HepG2 (cell line): ENCODE measurements around the gene PWP1. TPM values are rescaled to one million over a fixed set of nuclear protein-coding genes. Genes with fewer than 3 reads are reported as not detected.

ENCODE experiments used
- CEBPZ ChIP-seq: IDR thresholded peaks from 2 replicates; pipeline ENCODE4 v1.6.1; 2012; ENCODE audit warnings: low read length, improper control_type of control experiment
- E2F2 ChIP-seq: sonication (generic); formaldehyde crosslinking; IDR thresholded peaks from 2 replicates; pipeline ENCODE4 v1.4.0; 2020; ENCODE audit warnings: missing genetic modification reagents, borderline replicate concordance
- FOXO1 ChIP-seq: sonication (generic); formaldehyde crosslinking; IDR thresholded peaks from 2 replicates; pipeline ENCODE4 v1.4.0; 2020; ENCODE audit warnings: missing genetic modification reagents
- HDAC6 ChIP-seq: fragments of 200-600 bp; sonication (generic); IDR thresholded peaks from 2 replicates; pipeline ENCODE4 v1.7.0; 2017; ENCODE audit warnings: mild to moderate bottlenecking, antibody characterized with exemption, low read length, low read depth
- MAFF ChIP-seq: IDR thresholded peaks from 2 replicates; pipeline ENCODE4 v1.6.1; 2011; ENCODE audit warnings: low read depth, low read length, improper control_type of control experiment
- MTA3 ChIP-seq: sonication (generic); formaldehyde crosslinking; IDR thresholded peaks from 2 replicates; pipeline ENCODE4 v1.4.0; 2020; ENCODE audit warnings: missing genetic modification reagents
- NCOA5 ChIP-seq: sonication (generic); formaldehyde crosslinking; IDR thresholded peaks from 2 replicates; pipeline ENCODE4 v1.4.0; 2020; ENCODE audit warnings: missing genetic modification reagents
- PAF1 ChIP-seq: IDR thresholded peaks from 2 replicates; pipeline ENCODE4 v1.6.1; 2016; ENCODE audit warnings: missing genetic modification reagents, missing compliant biosample characterization
- PHB2 ChIP-seq: fragments of 450-650 bp; IDR thresholded peaks from 2 replicates; pipeline ENCODE4 v1.6.1; 2018; ENCODE audit not compliant: partially characterized antibody
- PHF21A ChIP-seq: sonication (generic); formaldehyde crosslinking; IDR thresholded peaks from 2 replicates; pipeline ENCODE4 v1.5.0; 2020; ENCODE audit warnings: mild to moderate bottlenecking, missing genetic modification reagents
- RFX1 ChIP-seq: fragments of 450-650 bp; IDR thresholded peaks from 2 replicates; pipeline ENCODE4 v1.6.1; 2017
- RFX5 ChIP-seq: IDR thresholded peaks from 2 replicates; pipeline ENCODE4 v1.6.1; 2011; ENCODE audit warnings: low read depth, low read length, improper control_type of control experiment
- ZIK1 ChIP-seq: sonication (generic); formaldehyde crosslinking; IDR thresholded peaks from 2 replicates; pipeline ENCODE4 v1.5.0; 2020; ENCODE audit warnings: mild to moderate bottlenecking, low read depth, missing genetic modification reagents, borderline replicate concordance
- ZNF136 ChIP-seq: sonication (generic); formaldehyde crosslinking; IDR thresholded peaks from 2 replicates; pipeline ENCODE4 v1.8.1; 2022; ENCODE audit warnings: low read depth, mild to moderate bottlenecking, moderate library complexity, missing genetic modification reagents
- ZNF18 ChIP-seq: sonication (generic); formaldehyde crosslinking; IDR thresholded peaks from 2 replicates; pipeline ENCODE4 v1.8.0; 2022; ENCODE audit warnings: mild to moderate bottlenecking, missing genetic modification reagents; ENCODE audit not compliant: insufficient replicate concordance
- ZNF446 ChIP-seq: sonication (generic); formaldehyde crosslinking; IDR thresholded peaks from 2 replicates; pipeline ENCODE4 v1.5.0; 2020; ENCODE audit warnings: mild to moderate bottlenecking, missing genetic modification reagents
- ZNF552 ChIP-seq: sonication (generic); formaldehyde crosslinking; IDR thresholded peaks from 2 replicates; pipeline ENCODE4 v1.9.0; 2022; ENCODE audit warnings: missing genetic modification reagents, mild to moderate bottlenecking, borderline replicate concordance
- ZNF576 ChIP-seq: sonication (generic); formaldehyde crosslinking; IDR thresholded peaks from 2 replicates; pipeline ENCODE4 v1.4.0; 2020; ENCODE audit warnings: mild to moderate bottlenecking, missing genetic modification reagents
- ZNF629 ChIP-seq: sonication (generic); formaldehyde crosslinking; conservative IDR thresholded peaks from 2 replicates; pipeline ENCODE4 v1.5.0; 2020; ENCODE audit warnings: missing genetic modification reagents
- ZNF7 ChIP-seq: IDR thresholded peaks from 2 replicates; pipeline ENCODE4 v1.6.1; 2016; ENCODE audit warnings: missing biosample characterization, missing genetic modification reagents
- ZNF800 ChIP-seq: sonication (generic); formaldehyde crosslinking; IDR thresholded peaks from 2 replicates; pipeline ENCODE4 v1.4.0; 2020; ENCODE audit warnings: missing genetic modification reagents
- ZSCAN22 ChIP-seq: sonication (generic); formaldehyde crosslinking; IDR thresholded peaks from 2 replicates; pipeline ENCODE4 v1.4.0; 2020; ENCODE audit warnings: mild to moderate bottlenecking, missing genetic modification reagents
- ZSCAN9 ChIP-seq: IDR thresholded peaks from 2 replicates; pipeline ENCODE4 v1.6.1; 2016; ENCODE audit warnings: borderline replicate concordance
- polyA plus RNA-seq, 8 experiments: library from polyadenylated mRNA; depleted of rRNA in 3 of 8; stranded (reverse) in 7 of 8; unstranded in 1 of 8; fragments of >200 nt; fragmentation: Illumina TruSeq in 4 of 8; extraction: Trizol in 4 of 8; gene quantifications; 2 replicates each; pipeline versions ENCODE4 v1.2.1 to v1.2.3, GENCODE V29; 2011 to 2016; ENCODE audit warnings: low read depth in 4 of 8, missing spikeins in 1 of 8, mixed read lengths in 1 of 8; ENCODE audit not compliant: insufficient read depth in 1 of 8
- total RNA-seq, 5 experiments: library from RNA; depleted of rRNA; stranded (reverse); fragments of >200 nt; fragmentation: Illumina TruSeq; extraction: Trizol; gene quantifications; 2 replicates each; pipeline ENCODE4 v1.2.3, GENCODE V29; 2016; ENCODE audit warnings: low read depth in 1 of 5

Gene PWP1
- total and polyA plus RNA-seq, 2 of the 13 experiments (the other 11 are each of a cell fraction or from before 2014, with no cell fraction given) = 65.9 to 70.2 TPM

- TF ChIP-seq ZNF7 (no peak), NCOA5 (no peak), PHB2 (no peak), MTA3 (CRISPR knock-in tag) (no peak), FOXO1 (CRISPR knock-in tag) (no peak), ZNF800 (no peak), PAF1 (CRISPR knock-in tag) (no peak), ZNF18 (CRISPR knock-in tag) (no peak), ZIK1 (CRISPR knock-in tag) (peak; percentile 71; the same call in 1 of the 2 replicates), ZSCAN22 (no peak), RFX1 (peak; percentile 93), ZNF576 (CRISPR knock-in tag) (no peak), ZNF136 (CRISPR knock-in tag) (no peak), ZNF629 (0 out of 2 replicates have a peak, but pooled peaks have one; percentile 39), MAFF (peak; percentile 6; the same call in 1 of the 2 replicates), PHF21A (peak; percentile 51), ZNF552 (CRISPR knock-in tag) (no peak), E2F2 (CRISPR knock-in tag) (no peak), RFX5 (peak; percentile 33), ZSCAN9 (CRISPR knock-in tag) (peak; percentile 63; the same call in 1 of the 2 replicates), CEBPZ (no peak), HDAC6 (no peak), ZNF446 (CRISPR knock-in tag) (no peak)
These were observed 75.4 kb downstream of the PWP1 start, which contains the start of gene PRDM4 (continued) for GRCh38 chr12:107760809-107761501.
